A673 (cell line): ENCODE data around the gene GOLGA6L7. TPM values are rescaled to one million over a fixed set of nuclear protein-coding genes. Genes with fewer than 3 reads are reported as not detected.

Experiments used
- BruUV-seq: library from RNA; stranded (reverse); fragments of 400-500 nt; replicated peaks from 2 replicates; lab custom pipeline; 2021; lab: Mats Ljungman, UMichigan
- CTCF ChIA-PET: fragments of 300-600 bp; sonication (Branson Sonifier 250); formaldehyde crosslinking; loops from one replicate; lab custom pipeline; 2022; ENCODE audit warnings: antibody characterized with exemption; lab: Charles Lee
- POLR2A ChIA-PET: fragments of 300-600 bp; sonication (Branson Sonifier 250); formaldehyde crosslinking; loops from one replicate; lab custom pipeline; 2022; ENCODE audit warnings: antibody characterized with exemption; ENCODE audit not compliant: low non-redundant PET; lab: Charles Lee
- DNase-seq: peaks from one replicate; pipeline ENCODE4 v3.0.0-alpha.2; 2015; ENCODE audit warnings: low spot score
- H3K27ac ChIP-seq: fragments of 200-600 bp; sonication (generic); 2 replicates; pipeline ENCODE4 v1.5.1; 2016; ENCODE audit warnings: mixed run types, low read depth, mild to moderate bottlenecking, mixed read lengths, antibody characterized with exemption, low read length; ENCODE audit not compliant: poor library complexity, severe bottlenecking
- H3K27me3 ChIP-seq: fragments of 200-600 bp; sonication (generic); replicated peaks from 2 replicates; pipeline ENCODE4 v1.6.1; 2017; ENCODE audit warnings: mixed run types, low read depth, mild to moderate bottlenecking, mixed read lengths, antibody characterized with exemption, low read length; ENCODE audit not compliant: insufficient read depth, poor library complexity
- H3K36me3 ChIP-seq: fragments of 200-600 bp; sonication (generic); 2 replicates; pipeline ENCODE4 v1.6.1; 2016; ENCODE audit warnings: mixed run types, mild to moderate bottlenecking, mixed read lengths, antibody characterized with exemption, low read length; ENCODE audit not compliant: insufficient read depth, poor library complexity, severe bottlenecking
- H3K4me1 ChIP-seq: fragments of 200-600 bp; sonication (generic); 2 replicates; pipeline ENCODE4 v1.6.1; 2017; ENCODE audit warnings: mixed run types, mild to moderate bottlenecking, mixed read lengths, antibody characterized with exemption, low read length; ENCODE audit not compliant: insufficient read depth, poor library complexity, severe bottlenecking
- H3K4me3 ChIP-seq: fragments of 200-600 bp; sonication (generic); 2 replicates; pipeline ENCODE4 v1.5.1; 2016; ENCODE audit warnings: low read depth, mixed run types, mild to moderate bottlenecking, mixed read lengths, low read length; ENCODE audit not compliant: poor library complexity, severe bottlenecking
- H3K9me3 ChIP-seq: fragments of 200-600 bp; sonication (generic); 2 replicates; pipeline ENCODE4 v1.6.1; 2016; ENCODE audit warnings: mixed run types, low read depth, mild to moderate bottlenecking, mixed read lengths, antibody characterized with exemption, low read length; ENCODE audit not compliant: poor library complexity, severe bottlenecking
- CTCF ChIP-seq: fragments of 300-800, 200-600 bp; sonication (generic); conservative IDR thresholded peaks from 2 replicates; pipeline ENCODE4 v1.5.1; 2017; ENCODE audit warnings: low read depth, mild to moderate bottlenecking, antibody characterized with exemption, low read length, moderate library complexity, mixed read lengths
- EZH2 ChIP-seq: fragments of 200-600 bp; sonication (generic); IDR thresholded peaks from 2 replicates; pipeline ENCODE4 v1.6.1; 2017; ENCODE audit warnings: borderline replicate concordance, low read depth, mild to moderate bottlenecking, mixed read lengths, antibody characterized with exemption, low read length; ENCODE audit not compliant: poor library complexity, severe bottlenecking
- intact Hi-C: fragments of 100-400 bp; cut with micrococcal nuclease; formaldehyde crosslinking; loops from one replicate; pipeline ENCODE4 v1.10.0; 2022; ENCODE audit not compliant: unreplicated experiment
- total RNA-seq: library from RNA; stranded (reverse); gene quantifications from 2 replicates; pipeline ENCODE4 v1.2.3, GENCODE V29; 2021

The GOLGA6L7 gene
- total RNA-seq, 1 experiment from 2014 or later, result not detected

- TF ChIP-seq CTCF (no peak), EZH2 (no peak)
- Histone ChIP-seq H3K27ac (peak overlapping the region; percentile 37), H3K4me1 (peaks cover 7% of the 10 kb centered on the region), H3K9me3 (no peaks in the 10 kb centered on the region), H3K36me3 (no peaks in the 10 kb centered on the region), H3K27me3 (no peaks in the 10 kb centered on the region), H3K4me3 (peak overlapping the region; percentile 54)
- CTCF ChIA-PET, result no interaction called here
- intact Hi-C loops, result no loop called here
- DNase-seq, result no peak
- no TSS peak for BruUV-seq
- POLR2A ChIA-PET, result no interaction called here
Measured at GRCh38 chr15:28885128-28885629, 36.7 kb upstream of the GOLGA6L7 start.

- no peaks in the 10 kb centered on the region for H3K9me3 ChIP-seq
- intact Hi-C loops, result no loop called here
- DNase-seq, result no peak
- peaks cover 7% of the 10 kb centered on the region for H3K4me1 ChIP-seq
- BruUV-seq, result no TSS peak
- POLR2A ChIA-PET, result no interaction called here
- no peak overlapping the region for H3K27ac ChIP-seq
- CTCF ChIA-PET, result no interaction called here
- H3K27me3 ChIP-seq, result no peaks in the 10 kb centered on the region
- no peaks in the 10 kb centered on the region for H3K36me3 ChIP-seq
- no peak overlapping the region for H3K4me3 ChIP-seq
- TF ChIP-seq EZH2 (no peak), CTCF (no peak)
Measured at GRCh38 chr15:28884151-28884940, 35.9 kb upstream of the GOLGA6L7 start.

- H3K4me3 ChIP-seq, result no peak overlapping the region
- CTCF ChIA-PET, result no interaction called here
- no TSS peak for BruUV-seq
- POLR2A ChIA-PET, result no interaction called here
- TF ChIP-seq EZH2, result no peak
- no peak for TF ChIP-seq CTCF
- no peak for DNase-seq
- no peak overlapping the region for H3K27ac ChIP-seq
- intact Hi-C loops, result no loop called here
- H3K36me3 ChIP-seq, result no peaks in the 10 kb centered on the region
- H3K27me3 ChIP-seq, result no peaks in the 10 kb centered on the region
- peaks cover 7% of the 10 kb centered on the region for H3K4me1 ChIP-seq
- H3K9me3 ChIP-seq, result no peaks in the 10 kb centered on the region
Measured at GRCh38 chr15:28881600-28881999, 33.2 kb upstream of the GOLGA6L7 start.
